Pulmonary artery endothelial cell (primary cell): ENCODE measurements around the gene NEBL. TPM values are rescaled to one million over a fixed set of nuclear protein-coding genes. Genes with fewer than 3 reads are reported as not detected.

ENCODE experiments used
- DNase-seq: peaks from one replicate; pipeline ENCODE4 v3.0.0-alpha.2; 2011; ENCODE audit warnings: low read depth, low spot score
- total RNA-seq: library from RNA; depleted of rRNA; stranded (reverse); fragments of >200 nt; gene quantifications from 2 replicates; pipeline ENCODE4 v1.2.3, GENCODE V29; 2014

NEBL gene
- total RNA-seq, 1 donor from 2014 or later: 1.4 TPM

GRCh38 chr10:20903635-20904390 lies 6.7 kb upstream of the NEBL start:
- no peak for DNase-seq

- DNase-seq: no peak
These were observed 4.0 kb upstream of the NEBL start for GRCh38 chr10:20901110-20901509.

GRCh38 chr10:20898866-20899535 lies 1.9 kb upstream of the NEBL start:
- DNase-seq: no peak

GRCh38 chr10:20893297-20893696 lies 3.8 kb downstream of the NEBL start:
- DNase-seq: no peak

GRCh38 chr10:20892796-20893195 lies 4.3 kb downstream of the NEBL start:
- DNase-seq: no peak

- DNase-seq: no peak
These were observed 5.0 kb downstream of the NEBL start for GRCh38 chr10:20892011-20892585.

- no peak for DNase-seq
These were observed 5.8 kb downstream of the NEBL start for GRCh38 chr10:20891338-20891714.

- no peak for DNase-seq
These were observed 6.4 kb downstream of the NEBL start for GRCh38 chr10:20890491-20891337.

- no peak for DNase-seq
These were observed 7.1 kb downstream of the NEBL start for GRCh38 chr10:20890009-20890408.

- no peak for DNase-seq
These were observed 8.3 kb downstream of the NEBL start for GRCh38 chr10:20888620-20889330.

- DNase-seq: no peak
These were observed 9.2 kb downstream of the NEBL start for GRCh38 chr10:20887706-20888555.

GRCh38 chr10:20885678-20886077 lies 11.4 kb downstream of the NEBL start:
- DNase-seq: no peak

GRCh38 chr10:20883552-20883951 lies 13.6 kb downstream of the NEBL start:
- no peak for DNase-seq

- no peak for DNase-seq
These were observed 15.0 kb downstream of the NEBL start for GRCh38 chr10:20882091-20882490.

- no peak for DNase-seq
These were observed 18.0 kb downstream of the NEBL start for GRCh38 chr10:20879136-20879535.

GRCh38 chr10:20877986-20878983 lies 18.8 kb downstream of the NEBL start:
- no peak for DNase-seq

- DNase-seq: no peak
These were observed 19.6 kb downstream of the NEBL start for GRCh38 chr10:20877554-20877953.

- no peak for DNase-seq
These were observed 22.9 kb downstream of the NEBL start for GRCh38 chr10:20874261-20874660.

- DNase-seq: no peak
These were observed 25.1 kb downstream of the NEBL start for GRCh38 chr10:20871970-20872369.
